H7 (cell line): ENCODE data around the gene ADGB. TPM values are rescaled to one million over a fixed set of nuclear protein-coding genes. Genes with fewer than 3 reads are reported as not detected.
"Not testable (repeated sequence)": the region's sequence is repeated elsewhere in the genome, so short reads cannot be mapped to it uniquely, and the experiment has no call there.

Source experiments
- DNase-seq: peaks from one replicate; pipeline ENCODE4 v3.0.0; 2012
- H3K27me3 ChIP-seq: 2 replicates; pipeline ENCODE4 v1.6.0; 2011; ENCODE audit warnings: mild to moderate bottlenecking, low read length; ENCODE audit not compliant: control insufficient read depth, insufficient read depth
- H3K36me3 ChIP-seq: replicated peaks from 2 replicates; pipeline ENCODE4 v1.5.1; 2011; ENCODE audit warnings: low read length; ENCODE audit not compliant: control insufficient read depth, insufficient read depth
- H3K4me3 ChIP-seq: 2 replicates; pipeline ENCODE4 v1.5.1; 2011; ENCODE audit warnings: low read depth, mild to moderate bottlenecking, control low read depth, low read length, moderate library complexity; ENCODE audit not compliant: insufficient read depth
- total RNA-seq: library from RNA; depleted of rRNA; stranded (reverse); fragments of >200 nt; shearing (Covaris generic); gene quantifications from 2 replicates; pipeline ENCODE4 v1.2.3, GENCODE V29; 2014

The ADGB gene
- total RNA-seq, 1 experiment from 2014 or later = not detected

GRCh38 chr6:146805546-146806325, 207.0 kb downstream of the ADGB start:
- Histone ChIP-seq H3K4me3 (no peak overlapping the region), H3K36me3 (no peaks in the 10 kb centered on the region), H3K27me3 (no peaks in the 10 kb centered on the region)
- DNase-seq = no peak

GRCh38 chr6:146809014-146809413, 210.2 kb downstream of the ADGB start:
- DNase-seq, H3K4me3 ChIP-seq, H3K27me3 ChIP-seq, H3K36me3 ChIP-seq: not testable (repeated sequence)

DNA sequence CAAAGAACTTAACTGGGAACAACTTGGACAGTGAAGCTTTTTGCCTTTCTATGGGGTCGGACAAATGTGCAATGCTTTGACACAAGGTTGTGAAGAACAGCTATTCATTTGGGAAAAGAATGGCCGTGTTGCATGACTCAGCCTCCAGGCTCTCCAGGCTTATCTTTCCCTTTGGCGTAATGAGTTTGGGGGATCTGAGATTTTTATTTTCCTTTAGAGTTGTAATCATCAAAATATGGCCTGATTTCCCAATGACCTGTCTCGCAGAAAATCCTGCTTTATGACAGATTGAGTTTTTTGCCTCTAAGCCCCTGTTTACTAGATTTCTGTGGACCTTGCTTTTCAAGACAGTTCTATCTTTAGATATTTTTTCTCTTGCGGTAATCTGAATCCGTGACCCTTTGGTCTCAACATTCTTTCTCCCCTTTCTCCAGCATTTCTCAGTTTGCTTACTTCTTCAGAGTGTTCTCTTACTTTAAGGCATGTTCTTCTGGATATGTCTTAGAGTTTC, 214.1 kb downstream of the ADGB start:
- H3K4me3 ChIP-seq, DNase-seq, H3K36me3 ChIP-seq, H3K27me3 ChIP-seq: not testable (repeated sequence)

- Histone ChIP-seq H3K36me3 (no peaks in the 10 kb centered on the region), H3K4me3 (no peak overlapping the region), H3K27me3 (no peaks in the 10 kb centered on the region)
- no peak for DNase-seq
Measured at GRCh38 chr6:146813554-146813953, 214.8 kb downstream of the ADGB start.

DNA sequence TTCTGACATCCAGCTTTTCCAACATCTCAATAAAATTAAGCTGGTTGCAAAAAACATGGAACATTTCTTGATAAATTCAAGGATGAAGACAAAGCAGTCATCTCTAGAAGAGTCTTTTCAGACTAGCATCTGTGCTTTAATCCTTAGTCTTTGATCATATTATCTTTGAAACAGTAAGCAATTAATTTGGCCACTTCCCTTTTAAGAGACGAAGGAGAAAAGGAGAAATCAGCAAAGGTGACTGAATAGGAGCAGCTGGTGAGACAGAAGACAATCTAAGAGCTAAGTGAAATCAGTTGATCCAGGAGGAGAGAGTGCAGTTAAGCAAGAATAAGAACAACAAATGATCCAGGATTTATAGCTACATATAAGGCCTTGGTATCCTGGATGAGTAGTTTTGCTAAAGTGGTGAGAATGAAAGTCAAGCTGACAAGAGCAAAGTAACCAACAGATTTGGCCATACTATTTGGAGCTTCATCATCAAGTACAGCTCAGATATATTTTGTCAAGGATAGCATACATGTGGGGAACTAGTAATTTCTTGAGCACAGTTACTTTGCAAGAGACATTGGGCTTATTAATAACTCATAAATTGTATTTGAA, 215.5 kb downstream of the ADGB start:
- Histone ChIP-seq H3K4me3 (no peak overlapping the region), H3K27me3 (no peaks in the 10 kb centered on the region), H3K36me3 (no peaks in the 10 kb centered on the region)
- DNase-seq = no peak

- H3K4me3 ChIP-seq, H3K27me3 ChIP-seq, DNase-seq, H3K36me3 ChIP-seq: not testable (repeated sequence)
Measured at GRCh38 chr6:146815511-146816462, 217.0 kb downstream of the ADGB start.

- H3K27me3 ChIP-seq = no peaks in the 10 kb centered on the region
- no peaks in the 10 kb centered on the region for H3K36me3 ChIP-seq
- H3K4me3 ChIP-seq = no peak overlapping the region
- DNase-seq = no peak
Measured at GRCh38 chr6:146819596-146820320, 221.0 kb downstream of the ADGB start.

GRCh38 chr6:146827216-146827928, 228.6 kb downstream of the ADGB start:
- Histone ChIP-seq H3K36me3 (no peaks in the 10 kb centered on the region), H3K27me3 (no peaks in the 10 kb centered on the region), H3K4me3 (no peak overlapping the region)
- no peak for DNase-seq

- no peaks in the 10 kb centered on the region for H3K36me3 ChIP-seq
- no peak for DNase-seq
- H3K4me3 ChIP-seq = no peak overlapping the region
- no peaks in the 10 kb centered on the region for H3K27me3 ChIP-seq
Measured at GRCh38 chr6:146829792-146830565, 231.2 kb downstream of the ADGB start.

GRCh38 chr6:146833157-146833556, 234.4 kb downstream of the ADGB start:
- no peak overlapping the region for H3K4me3 ChIP-seq
- no peaks in the 10 kb centered on the region for H3K36me3 ChIP-seq
- DNase-seq = no peak
- H3K27me3 ChIP-seq = no peaks in the 10 kb centered on the region

DNA sequence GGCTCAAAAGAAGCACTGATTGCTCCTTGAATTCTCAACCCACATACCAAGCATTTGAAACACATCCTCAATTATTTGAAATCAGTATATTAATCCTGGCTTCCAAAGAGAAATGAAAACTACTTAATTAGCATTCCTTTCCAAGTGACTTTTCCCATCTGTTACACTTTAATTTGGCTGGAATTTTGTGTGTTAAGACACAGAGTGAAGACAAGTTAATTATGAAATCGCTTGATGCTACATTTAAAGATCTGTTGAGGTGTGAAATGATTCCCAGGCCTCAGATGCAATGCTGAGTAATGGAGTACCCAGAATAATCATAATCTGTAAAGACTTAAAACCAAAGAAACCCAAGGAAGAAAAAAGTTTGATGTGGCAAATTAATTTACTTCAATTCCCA, 241.4 kb downstream of the ADGB start:
- no peak overlapping the region for H3K4me3 ChIP-seq
- no peaks in the 10 kb centered on the region for H3K27me3 ChIP-seq
- no peak for DNase-seq
- H3K36me3 ChIP-seq = no peaks in the 10 kb centered on the region

GRCh38 chr6:146840641-146841040, 241.9 kb downstream of the ADGB start:
- no peaks in the 10 kb centered on the region for H3K36me3 ChIP-seq
- DNase-seq = no peak
- H3K4me3 ChIP-seq = no peak overlapping the region
- no peaks in the 10 kb centered on the region for H3K27me3 ChIP-seq

DNA sequence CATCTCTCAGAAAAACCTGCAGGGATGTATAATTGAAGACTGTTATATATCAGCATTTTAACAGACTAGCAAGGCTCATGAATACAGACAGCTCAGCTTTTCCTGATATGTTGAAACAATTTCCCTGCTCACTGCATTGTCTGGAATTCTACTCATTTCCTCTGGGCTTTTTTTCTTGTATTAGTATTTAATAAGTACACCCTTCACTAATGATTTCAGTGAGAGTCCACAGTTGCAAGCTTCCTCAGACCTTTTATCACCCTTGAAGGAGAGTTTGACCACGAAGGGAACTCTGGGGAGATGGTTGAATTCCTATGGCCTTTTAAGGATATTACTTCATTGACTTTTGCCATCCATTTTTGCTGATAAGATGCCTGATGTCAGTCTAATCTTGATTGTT, 248.7 kb downstream of the ADGB start:
- Histone ChIP-seq H3K27me3 (no peaks in the 10 kb centered on the region), H3K4me3 (no peak overlapping the region), H3K36me3 (no peaks in the 10 kb centered on the region; the same call in 1 of the 2 replicates)
- DNase-seq = no peak
